ENCODE results near the gene PNPO. TPM values are rescaled to one million over a fixed set of nuclear protein-coding genes. Genes with fewer than 3 reads are reported as not detected.

The PNPO gene
- polyA plus RNA-seq, 1 donor (not counting 4 experiments of a cell fraction or from before 2014, with no cell fraction given), result 35.5 TPM

DNA sequence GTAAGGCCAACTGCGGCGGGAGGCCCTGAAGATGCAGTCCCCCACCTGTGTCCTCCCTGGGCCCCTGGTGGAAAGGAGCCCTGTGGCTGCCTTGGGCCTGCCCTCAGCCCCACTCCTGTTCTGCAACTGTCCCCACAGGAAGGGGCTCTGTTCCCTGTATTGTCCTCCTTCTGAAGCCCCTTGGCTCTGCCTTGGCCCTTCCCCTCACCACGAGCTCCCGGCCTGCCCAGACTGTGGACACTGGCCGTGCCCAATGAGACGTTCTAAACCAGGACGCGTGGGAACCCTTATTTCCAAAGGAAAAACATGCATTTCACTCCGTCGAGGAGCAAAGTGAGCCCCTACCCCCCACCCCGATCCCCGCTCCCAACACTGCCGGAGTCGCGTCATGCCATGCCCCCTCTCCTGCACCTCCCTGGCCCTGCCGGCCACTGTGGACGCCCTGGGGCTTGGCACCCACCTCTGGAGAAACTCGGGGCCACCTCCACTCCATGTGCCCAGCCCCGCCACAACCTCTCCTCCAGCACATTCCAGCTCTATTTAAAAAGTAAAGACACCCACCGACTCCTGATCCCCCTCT lies 13.5 kb upstream of the PNPO start:
- no peak overlapping the region for H3K4me3 ChIP-seq (ENCODE audit: control insufficient read depth in 2 of 3, extremely low read depth in 1 of 3, insufficient read depth in 2 of 3, low read depth in 1 of 3, low read length in 3 of 3)
- no peaks in the 10 kb centered on the region for H3K4me1 ChIP-seq (ENCODE audit: control insufficient read depth, extremely low read depth, insufficient read depth, low read length)
- H3K27ac ChIP-seq (ENCODE audit: control insufficient read depth, insufficient read depth, low read length), result no peak overlapping the region
- DNase-seq (ENCODE audit: low read depth, low spot score), result no peak
- H3K9me1 ChIP-seq (ENCODE audit: control insufficient read depth, extremely low read depth, insufficient read depth, low read length), result no peaks in the 10 kb centered on the region
- peaks cover 9 to 23% of the 10 kb centered on the region in 2 experiments for H3K36me3 ChIP-seq (ENCODE audit: control insufficient read depth in 2 of 2, extremely low read depth in 1 of 2, insufficient read depth in 2 of 2, low read length in 2 of 2)
- H4K20me1 ChIP-seq (ENCODE audit: control insufficient read depth, extremely low read depth, insufficient read depth, low read length), result no peaks in the 10 kb centered on the region
- H3K9ac ChIP-seq (ENCODE audit: control insufficient read depth, extremely low read depth, insufficient read depth, low read length), result no peak overlapping the region
- no peak overlapping the region for H3K4me2 ChIP-seq (ENCODE audit: control insufficient read depth, extremely low read depth, insufficient read depth, low read depth, low read length)
- H3K27me3 ChIP-seq (ENCODE audit: control insufficient read depth, extremely low read depth, insufficient read depth, low read length), result no peaks in the 10 kb centered on the region
- H3K79me2 ChIP-seq (ENCODE audit: control insufficient read depth, insufficient read depth, low read length), result no peaks in the 10 kb centered on the region
- H3K9me3 ChIP-seq (ENCODE audit: control insufficient read depth, low read depth, low read length), result no peaks in the 10 kb centered on the region
- dilution Hi-C loops (cut with MboI; ENCODE audit: extremely low pct_ligation_motif_present, low sequenced_read_pairs), result no loop called here
- FAIRE-seq, result no peak
- TF ChIP-seq CTCF (optimal IDR thresholded peaks at IDR 0.05 in 1 of 3, IDR thresholded peaks at IDR 0.05 in 1 of 3, conservative IDR thresholded peaks at IDR 0.05 in 1 of 3; ENCODE audit: extremely low read depth in 1 of 3, insufficient read depth in 2 of 3, low read length in 3 of 3) (no peak), EZH2 (IDR thresholded peaks at IDR 0.05; ENCODE audit: low read length) (no peak)
- H2AFZ ChIP-seq (ENCODE audit: control insufficient read depth, low read length), result no peak overlapping the region

- no peaks in the 10 kb centered on the region for H3K27me3 ChIP-seq (ENCODE audit: control insufficient read depth, extremely low read depth, insufficient read depth, low read length)
- dilution Hi-C loops (cut with MboI; ENCODE audit: extremely low pct_ligation_motif_present, low sequenced_read_pairs), result no loop called here
- H3K27ac ChIP-seq (ENCODE audit: control insufficient read depth, insufficient read depth, low read length), result no peak overlapping the region
- H2AFZ ChIP-seq (ENCODE audit: control insufficient read depth, low read length), result no peak overlapping the region
- H3K9ac ChIP-seq (ENCODE audit: control insufficient read depth, extremely low read depth, insufficient read depth, low read length), result no peak overlapping the region
- H3K79me2 ChIP-seq (ENCODE audit: control insufficient read depth, insufficient read depth, low read length), result no peaks in the 10 kb centered on the region
- TF ChIP-seq CTCF (optimal IDR thresholded peaks at IDR 0.05 in 1 of 3, IDR thresholded peaks at IDR 0.05 in 1 of 3, conservative IDR thresholded peaks at IDR 0.05 in 1 of 3; ENCODE audit: extremely low read depth in 1 of 3, insufficient read depth in 2 of 3, low read length in 3 of 3) (no peak), EZH2 (IDR thresholded peaks at IDR 0.05; ENCODE audit: low read length) (no peak)
- no peak overlapping the region for H3K4me2 ChIP-seq (ENCODE audit: control insufficient read depth, extremely low read depth, insufficient read depth, low read depth, low read length)
- H3K4me1 ChIP-seq (ENCODE audit: control insufficient read depth, extremely low read depth, insufficient read depth, low read length), result no peaks in the 10 kb centered on the region
- FAIRE-seq, result no peak
- H4K20me1 ChIP-seq (ENCODE audit: control insufficient read depth, extremely low read depth, insufficient read depth, low read length), result no peaks in the 10 kb centered on the region
- DNase-seq (ENCODE audit: low read depth, low spot score), result no peak
- H3K4me3 ChIP-seq (ENCODE audit: control insufficient read depth in 2 of 3, extremely low read depth in 1 of 3, insufficient read depth in 2 of 3, low read depth in 1 of 3, low read length in 3 of 3), result no peak overlapping the region
- H3K9me1 ChIP-seq (ENCODE audit: control insufficient read depth, extremely low read depth, insufficient read depth, low read length), result no peaks in the 10 kb centered on the region
- H3K9me3 ChIP-seq (ENCODE audit: control insufficient read depth, low read depth, low read length), result no peaks in the 10 kb centered on the region
- H3K36me3 ChIP-seq (ENCODE audit: control insufficient read depth in 2 of 2, extremely low read depth in 1 of 2, insufficient read depth in 2 of 2, low read length in 2 of 2), result peaks cover 8 to 18% of the 10 kb centered on the region in 2 experiments
Observed at GRCh38 chr17:47928415-47928814, 13.0 kb upstream of the PNPO start.

Data from keratinocyte (primary cell).